ENCODE measurements around the gene WWTR1.

Gene WWTR1

GRCh38 chr3:149654188-149654601 lies 3.6 kb downstream of the WWTR1 start:
- DNase-seq (ENCODE audit: low read depth) = peak; percentile 67

- DNase-seq (ENCODE audit: low read depth) = no peak
Observed at GRCh38 chr3:149653564-149653963, 4.3 kb downstream of the WWTR1 start.

GRCh38 chr3:149653136-149653535 lies 4.7 kb downstream of the WWTR1 start:
- DNase-seq (ENCODE audit: low read depth) = no peak

- no peak for DNase-seq (ENCODE audit: low read depth)
Observed at GRCh38 chr3:149650828-149651227, 7.0 kb downstream of the WWTR1 start.

- peak; percentile 59 for DNase-seq (ENCODE audit: low read depth)
Observed at GRCh38 chr3:149648525-149648924, 9.3 kb downstream of the WWTR1 start.

GRCh38 chr3:149647812-149648211 lies 10.0 kb downstream of the WWTR1 start:
- DNase-seq (ENCODE audit: low read depth) = no peak

GRCh38 chr3:149647285-149647684 lies 10.5 kb downstream of the WWTR1 start:
- no peak for DNase-seq (ENCODE audit: low read depth)

GRCh38 chr3:149646181-149646766 lies 11.6 kb downstream of the WWTR1 start:
- no peak for DNase-seq (ENCODE audit: low read depth)

- DNase-seq (ENCODE audit: low read depth) = no peak
Observed at GRCh38 chr3:149643963-149644362, 13.9 kb downstream of the WWTR1 start.

GRCh38 chr3:149643482-149643798 lies 14.4 kb downstream of the WWTR1 start:
- no peak for DNase-seq (ENCODE audit: low read depth)

GRCh38 chr3:149640976-149641728 lies 16.7 kb downstream of the WWTR1 start:
- DNase-seq (ENCODE audit: low read depth) = no peak

GRCh38 chr3:149639093-149639486 lies 18.7 kb downstream of the WWTR1 start:
- no peak for DNase-seq (ENCODE audit: low read depth)

- peak; percentile 47 for DNase-seq (ENCODE audit: low read depth)
Observed at GRCh38 chr3:149638228-149639092, 19.4 kb downstream of the WWTR1 start.

GRCh38 chr3:149635396-149635795 lies 22.4 kb downstream of the WWTR1 start:
- no peak for DNase-seq (ENCODE audit: low read depth)

- no peak for DNase-seq (ENCODE audit: low read depth)
Observed at GRCh38 chr3:149634573-149634972, 23.3 kb downstream of the WWTR1 start.

- no peak for DNase-seq (ENCODE audit: low read depth)
Observed at GRCh38 chr3:149634072-149634471, 23.8 kb downstream of the WWTR1 start.

- no peak for DNase-seq (ENCODE audit: low read depth)
Observed at GRCh38 chr3:149632225-149632624, 25.6 kb downstream of the WWTR1 start.

GRCh38 chr3:149630806-149631205 lies 27.0 kb downstream of the WWTR1 start:
- DNase-seq (ENCODE audit: low read depth) = no peak

GRCh38 chr3:149628957-149629670 lies 28.7 kb downstream of the WWTR1 start:
- peak; percentile 88 for DNase-seq (ENCODE audit: low read depth)

- no peak for DNase-seq (ENCODE audit: low read depth)
Observed at GRCh38 chr3:149626671-149627070, 31.2 kb downstream of the WWTR1 start.

- DNase-seq (ENCODE audit: low read depth) = no peak
Observed at GRCh38 chr3:149625795-149626194, 32.0 kb downstream of the WWTR1 start.

GRCh38 chr3:149623824-149624223 lies 34.0 kb downstream of the WWTR1 start:
- peak; percentile 78 for DNase-seq (ENCODE audit: low read depth)

Measured in amniotic epithelial cell (primary cell).